Measurements from ENCODE around the gene CRACR2B. TPM values are rescaled to one million over a fixed set of nuclear protein-coding genes. Genes with fewer than 3 reads are reported as not detected.

Gene CRACR2B
- total and polyA plus RNA-seq, 8 donors: 14.2 to 32.1 (median 21.8) TPM

GRCh38 chr11:847876-848275 lies 20.2 kb downstream of the CRACR2B start:
- H3K27me3 ChIP-seq: peaks cover 0 to 40% of the 10 kb centered on the region in 2 donors
- H3K9me3 ChIP-seq: no peaks in the 10 kb centered on the region
- H3K36me3 ChIP-seq: no peaks in the 10 kb centered on the region
- intact Hi-C loops (cut with DNase I): no loop called here
- ATAC-seq: no peak
- no peak overlapping the region for H3K27ac ChIP-seq
- no peak for TF ChIP-seq CTCF (IDR thresholded peaks at IDR 0.05)
- no peak overlapping the region for H3K4me3 ChIP-seq
- H3K4me1 ChIP-seq: peaks cover 35 to 69% of the 10 kb centered on the region in 2 donors
- no peak for DNase-seq

- no peaks in the 10 kb centered on the region for H3K36me3 ChIP-seq
- H3K4me1 ChIP-seq: peaks cover 31 to 63% of the 10 kb centered on the region in 2 donors
- peak in 1 of 4 donors; percentile 88 for DNase-seq
- intact Hi-C loops (cut with DNase I): no loop called here
- H3K4me3 ChIP-seq: peak overlapping the region in 1 of 2 donors; percentile 53
- ATAC-seq: peak; percentile 15
- TF ChIP-seq CTCF (IDR thresholded peaks at IDR 0.05): peak; percentile 94 to 95
- peaks cover 0 to 34% of the 10 kb centered on the region in 2 donors for H3K27me3 ChIP-seq
- no peak overlapping the region for H3K27ac ChIP-seq
- H3K9me3 ChIP-seq: no peaks in the 10 kb centered on the region
Observed at GRCh38 chr11:848380-848931, 20.7 kb downstream of the CRACR2B start.

- TF ChIP-seq CTCF (IDR thresholded peaks at IDR 0.05): no peak
- H3K27ac ChIP-seq: no peak overlapping the region
- no peaks in the 10 kb centered on the region for H3K36me3 ChIP-seq
- H3K4me3 ChIP-seq: peak overlapping the region; percentile 33 to 53
- ATAC-seq (peak; percentile 3), DNase-seq (no peak)
- intact Hi-C loops (cut with DNase I): no loop called here
- H3K9me3 ChIP-seq: no peaks in the 10 kb centered on the region
- peaks cover 0 to 30% of the 10 kb centered on the region in 2 donors for H3K27me3 ChIP-seq
- peaks cover 28 to 55% of the 10 kb centered on the region in 2 donors for H3K4me1 ChIP-seq
Observed at GRCh38 chr11:849104-849824, 21.5 kb downstream of the CRACR2B start.

GRCh38 chr11:849951-850774 lies 22.4 kb downstream of the CRACR2B start:
- Histone ChIP-seq H3K27me3 (peaks cover 0 to 30% of the 10 kb centered on the region in 2 donors), H3K27ac (no peak overlapping the region), H3K4me3 (peak overlapping the region; percentile 24 to 53), H3K36me3 (no peaks in the 10 kb centered on the region), H3K4me1 (peaks cover 22 to 48% of the 10 kb centered on the region in 2 donors), H3K9me3 (no peaks in the 10 kb centered on the region)
- intact Hi-C loops (cut with DNase I): no loop called here
- no peak for TF ChIP-seq CTCF (IDR thresholded peaks at IDR 0.05)
- peak in 1 of 4 donors; percentile 79 for DNase-seq
- no peak for ATAC-seq

All from left lung (tissue), 10 donors.